ENCODE measurements around the gene ELAVL3. TPM values are rescaled to one million over a fixed set of nuclear protein-coding genes. Genes with fewer than 3 reads are reported as not detected.
"Not testable (repeated sequence)": the region's sequence is repeated elsewhere in the genome, so short reads cannot be mapped to it uniquely, and the experiment has no call there.

The ELAVL3 gene
- total RNA-seq, 2 donors from 2014 or later: not detected

GRCh38 chr19:11410682-11411081, 70.2 kb downstream of the ELAVL3 start:
- WGBS, 2 donors: 83% methylated on average over 8 of the region's 8 CpGs

GRCh38 chr19:11408591-11408990, 72.3 kb downstream of the ELAVL3 start:
- TF ChIP-seq POLR2A (IDR thresholded peaks at IDR 0.05) (no peak), CTCF (IDR thresholded peaks at IDR 0.05) (no peak)
- Histone ChIP-seq H3K4me3 (no peak overlapping the region), H3K9me3 (no peaks in the 10 kb centered on the region), H3K27ac (no peak overlapping the region), H3K4me1 (no peaks in the 10 kb centered on the region), H3K27me3 (no peaks in the 10 kb centered on the region), H3K36me3 (replicated peaks in 1 of 2; ENCODE audit: insufficient read depth in 1 of 2, low read depth in 2 of 2) (peaks cover 0 to 4% of the 10 kb centered on the region in 2 donors)
- no peak for DNase-seq
- WGBS, 2 donors: 89 to 96% methylated on average over 4 of the region's 4 CpGs
- intact Hi-C loops (cut with DNase I): no loop called here
- ATAC-seq: no peak

More at GRCh38 chr19:11410682-11411081, 70.2 kb downstream of the ELAVL3 start:
- no peak overlapping the region for H3K4me3 ChIP-seq
- no peak for DNase-seq
- intact Hi-C loops (cut with DNase I): no loop called here
- H3K36me3 ChIP-seq (replicated peaks in 1 of 2; ENCODE audit: insufficient read depth in 1 of 2, low read depth in 2 of 2): no peaks in the 10 kb centered on the region
- ATAC-seq: no peak
- TF ChIP-seq CTCF (IDR thresholded peaks at IDR 0.05) (no peak), POLR2A (IDR thresholded peaks at IDR 0.05) (no peak)
- H3K27me3 ChIP-seq: no peaks in the 10 kb centered on the region
- no peaks in the 10 kb centered on the region for H3K4me1 ChIP-seq
- H3K27ac ChIP-seq: no peak overlapping the region
- no peaks in the 10 kb centered on the region for H3K9me3 ChIP-seq

- intact Hi-C loops (cut with DNase I): not testable (repeated sequence)
- DNase-seq: peak in 1 of 4 donors; percentile 11
- WGBS, 2 donors: 90 to 95% methylated on average over 7 to 10 of the region's 12 CpGs
Observed at GRCh38 chr19:11406703-11407236, 74.1 kb downstream of the ELAVL3 start.

GRCh38 chr19:11405846-11406643, 74.8 kb downstream of the ELAVL3 start:
- Histone ChIP-seq H3K4me3 (no peak overlapping the region), H3K27ac (no peak overlapping the region), H3K4me1 (no peaks in the 10 kb centered on the region), H3K36me3 (replicated peaks in 1 of 2; ENCODE audit: insufficient read depth in 1 of 2, low read depth in 2 of 2) (peaks cover 0 to 4% of the 10 kb centered on the region in 2 donors), H3K9me3 (no peaks in the 10 kb centered on the region), H3K27me3 (no peaks in the 10 kb centered on the region)
- no peak for DNase-seq
- intact Hi-C loops (cut with DNase I): no loop called here
- no peak for ATAC-seq
- TF ChIP-seq POLR2A (IDR thresholded peaks at IDR 0.05) (no peak), CTCF (IDR thresholded peaks at IDR 0.05) (no peak)
- 81 to 93% methylated on average over 43 to 44 of the region's 44 CpGs for whole genome bisulfite sequencing, 2 donors

More at GRCh38 chr19:11406703-11407236, 74.1 kb downstream of the ELAVL3 start:
- not testable (repeated sequence) for H3K4me3 ChIP-seq; ATAC-seq; H3K27ac ChIP-seq; H3K36me3 ChIP-seq (replicated peaks in 1 of 2; ENCODE audit: insufficient read depth in 1 of 2, low read depth in 2 of 2); H3K4me1 ChIP-seq; H3K9me3 ChIP-seq; H3K27me3 ChIP-seq

- no peaks in the 10 kb centered on the region for H3K9me3 ChIP-seq
- WGBS, 2 donors: 63 to 76% methylated on average over 9 of the region's 9 CpGs
- DNase-seq (no peak), ATAC-seq (no peak)
- H3K4me1 ChIP-seq: no peaks in the 10 kb centered on the region
- peaks cover 0 to 4% of the 10 kb centered on the region in 2 donors for H3K36me3 ChIP-seq (replicated peaks in 1 of 2; ENCODE audit: insufficient read depth in 1 of 2, low read depth in 2 of 2)
- intact Hi-C loops (cut with DNase I): no loop called here
- no peak overlapping the region for H3K27ac ChIP-seq
- H3K27me3 ChIP-seq: no peaks in the 10 kb centered on the region
- TF ChIP-seq POLR2A (IDR thresholded peaks at IDR 0.05): no peak
- no peak for TF ChIP-seq CTCF (IDR thresholded peaks at IDR 0.05)
- no peak overlapping the region for H3K4me3 ChIP-seq
Observed at GRCh38 chr19:11404588-11405222, 76.1 kb downstream of the ELAVL3 start.
